Measurements from ENCODE around the gene EGLN2. TPM values are rescaled to one million over a fixed set of nuclear protein-coding genes. Genes with fewer than 3 reads are reported as not detected.

Gene EGLN2
- total RNA-seq, 1 experiment from 2014 or later = 131 TPM

DNA sequence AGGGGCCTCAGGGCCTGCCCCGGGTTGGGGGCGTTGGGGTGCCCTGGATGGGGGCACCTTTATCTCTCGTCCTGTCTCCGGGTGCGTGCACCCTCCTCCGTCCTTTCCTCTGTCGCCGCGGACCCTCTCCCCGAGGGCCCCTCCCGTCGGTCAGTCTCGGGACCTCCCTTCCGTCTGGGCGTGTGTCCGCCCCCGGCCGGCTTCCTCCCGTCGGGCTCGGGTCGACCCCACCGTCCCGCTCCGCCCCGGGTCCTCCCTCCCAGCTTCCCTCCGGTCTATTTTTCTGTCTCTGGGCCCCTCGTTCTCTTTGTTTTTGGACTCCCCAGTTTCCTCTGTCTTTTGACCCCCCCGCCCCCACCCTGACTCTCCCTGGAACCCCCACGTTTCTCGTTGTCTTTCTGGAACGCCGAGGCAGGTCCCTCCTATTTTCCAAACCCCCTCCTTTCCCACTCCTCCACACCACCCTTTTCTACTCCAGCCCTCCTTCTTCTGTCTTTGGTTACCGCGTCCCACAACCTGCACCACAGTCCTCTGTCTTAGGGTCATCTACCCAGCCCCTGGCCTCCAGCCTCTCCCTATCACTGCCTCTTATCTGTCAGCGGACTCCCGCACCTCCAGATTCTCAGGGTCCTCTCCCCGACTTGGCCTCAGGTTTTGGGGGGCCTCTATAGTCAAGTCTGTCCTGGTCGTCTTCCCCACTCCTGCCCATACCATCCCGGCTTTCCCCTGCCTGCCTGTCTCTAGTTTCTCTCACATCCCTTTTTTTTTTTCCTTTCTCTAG is 757 bp downstream of the EGLN2 start:
- no peak overlapping the region for H3T11ph ChIP-seq (ENCODE audit: low read length)
- no peaks in the 10 kb centered on the region; a peak in 2 of 5 replicates for H3K9me3 Mint-ChIP-seq
- H2BK120ac ChIP-seq (ENCODE audit: low read depth, low read length, poor library complexity, severe bottlenecking) = no peak overlapping the region
- peak overlapping the region; percentile 80 for H3K18ac ChIP-seq (ENCODE audit: insufficient read length, low read depth, low read length)
- no peaks in the 10 kb centered on the region for H3K9me3 ChIP-seq (ENCODE audit: control insufficient read depth, low read depth, low read length)
- H3K4me3 Mint-ChIP-seq = peak overlapping the region; percentile 93 to 96
- no peak overlapping the region for H2BK12ac ChIP-seq (ENCODE audit: insufficient read length, low read depth, low read length)
- H3K9ac ChIP-seq (ENCODE audit: extremely low read depth, insufficient read length, low read length) = peak overlapping the region; percentile 87
- H3K27ac Mint-ChIP-seq = peak overlapping the region; percentile 94 to 98 (median 95)
- H2BK15ac ChIP-seq (ENCODE audit: low read depth, low read length) = no peak overlapping the region
- H3K4me1 Mint-ChIP-seq = peaks cover 40 to 52% of the 10 kb centered on the region in 2 experiments
- no peak overlapping the region for H3K23ac ChIP-seq (ENCODE audit: insufficient read length, low read depth, low read length)
- no peaks in the 10 kb centered on the region for H3K27me3 ChIP-seq (ENCODE audit: insufficient read depth, low read length)
- no peak overlapping the region for H2BK5ac ChIP-seq (ENCODE audit: insufficient read length, low read length)
- H4K8ac ChIP-seq (replicated peaks; ENCODE audit: insufficient read length, low read depth, low read length) = no peak overlapping the region
- no peak for TF ChIP-seq CTCF (conservative IDR thresholded peaks at IDR 0.05)
- H3K79me2 ChIP-seq (ENCODE audit: insufficient read depth, low read length) = peaks cover 22% of the 10 kb centered on the region; the same call in 1 of the 2 replicates
- no peak overlapping the region for H2AFZ ChIP-seq (ENCODE audit: low read length)
- H4K20me1 ChIP-seq (ENCODE audit: control insufficient read depth, insufficient read depth, insufficient read length) = peaks cover 2% of the 10 kb centered on the region
- H4K91ac ChIP-seq (ENCODE audit: insufficient read length, low read depth, low read length) = no peak overlapping the region
- no peak overlapping the region for H3K27ac ChIP-seq (ENCODE audit: insufficient read length, low read depth, low read length)
- H3K4me1 ChIP-seq (ENCODE audit: insufficient read depth, low read length) = peaks cover 4% of the 10 kb centered on the region; the same call in 1 of the 2 replicates
- no CpG with 5 or more reads among the region's 40 CpGs for WGBS (ENCODE audit: extremely low coverage, insufficient read length, low lambda C conversion rate)
- peak overlapping the region; percentile 82 for H3K4me2 ChIP-seq (ENCODE audit: insufficient read depth, insufficient read length, low read length)
- peak overlapping the region; percentile 62 for H3K14ac ChIP-seq (ENCODE audit: insufficient read depth, low read length)
- no peaks in the 10 kb centered on the region; the same call in none of the 2 replicates for H3K27me3 Mint-ChIP-seq (ENCODE audit: low read depth)
- no peak overlapping the region for H2BK20ac ChIP-seq (ENCODE audit: low read depth, low read length, poor library complexity, severe bottlenecking)
- no peak overlapping the region for H3K4ac ChIP-seq (ENCODE audit: low read depth, low read length)
- H2AK5ac ChIP-seq (ENCODE audit: insufficient read length, low read length) = no peak overlapping the region
- peaks cover 16 to 41% (median 40%) of the 10 kb centered on the region in 3 experiments; a peak in 6 of 7 replicates for H3K36me3 Mint-ChIP-seq (ENCODE audit: insufficient read depth in 1 of 3, low read depth in 3 of 3)
- no peak for DNase-seq
- H3K56ac ChIP-seq (ENCODE audit: insufficient read length, low read depth, low read length) = no peak overlapping the region
- peaks cover 9% of the 10 kb centered on the region for H3K23me2 ChIP-seq (ENCODE audit: insufficient read length, low read depth, low read length, poor library complexity, severe bottlenecking)
- H3K79me1 ChIP-seq (ENCODE audit: insufficient read depth, low read depth, low read length, poor library complexity, severe bottlenecking) = peaks cover 8% of the 10 kb centered on the region
- no peak overlapping the region for H4K5ac ChIP-seq (ENCODE audit: insufficient read length, low read depth, low read length)
